OCI-LY7 (cell line): Measurements from ENCODE around the gene EPHA8. TPM values are rescaled to one million over a fixed set of nuclear protein-coding genes. Genes with fewer than 3 reads are reported as not detected.

ENCODE experiments used
- BruUV-seq: library from RNA; stranded (reverse); fragments of 400-500 nt; replicated peaks from 2 replicates; lab custom pipeline; 2021; lab: Mats Ljungman, UMichigan
- CTCF ChIA-PET: fragments of 300-600 bp; sonication (Branson Sonifier 250); formaldehyde crosslinking; loops from one replicate; lab custom pipeline; 2022; ENCODE audit warnings: antibody characterized with exemption; ENCODE audit not compliant: unreplicated experiment; lab: Charles Lee
- POLR2A ChIA-PET: fragments of 300-600 bp; sonication (Branson Sonifier 250); formaldehyde crosslinking; loops from one replicate; lab custom pipeline; 2022; ENCODE audit warnings: antibody characterized with exemption; lab: Charles Lee
- DNase-seq: peaks from one replicate; pipeline ENCODE4 v3.0.0-alpha.2; 2015; ENCODE audit warnings: low spot score
- H2AFZ ChIP-seq: fragments of 200-600 bp; sonication (generic), shearing (Covaris generic); 2 replicates; pipeline ENCODE4 v1.6.1; 2014; ENCODE audit warnings: mild to moderate bottlenecking, antibody characterized with exemption, low read length, moderate library complexity
- H3K27ac ChIP-seq: fragments of 200-600 bp; sonication (generic); 2 replicates; pipeline ENCODE4 v1.5.1; 2014; ENCODE audit warnings: mixed run types, low read depth, mild to moderate bottlenecking, moderate library complexity, low read length, inconsistent platforms; ENCODE audit not compliant: poor library complexity, severe bottlenecking
- H3K36me3 ChIP-seq: fragments of 200-600 bp; sonication (generic); 2 replicates; pipeline ENCODE4 v1.6.1; 2014; ENCODE audit warnings: mild to moderate bottlenecking, antibody characterized with exemption, low read length, moderate library complexity, mixed read lengths; ENCODE audit not compliant: insufficient read depth
- H3K4me1 ChIP-seq: fragments of 200-600 bp; sonication (generic); 2 replicates; pipeline ENCODE4 v1.5.1; 2014; ENCODE audit warnings: mild to moderate bottlenecking, low read length; ENCODE audit not compliant: insufficient read depth, poor library complexity, severe bottlenecking
- H3K4me2 ChIP-seq: fragments of 200-600 bp; sonication (generic); 2 replicates; pipeline ENCODE4 v1.6.1; 2014; ENCODE audit warnings: mild to moderate bottlenecking, low read length
- H3K4me3 ChIP-seq: fragments of 200-600 bp; sonication (generic); 2 replicates; pipeline ENCODE4 v1.5.1; 2014; ENCODE audit warnings: mild to moderate bottlenecking, low read depth, low read length; ENCODE audit not compliant: poor library complexity, severe bottlenecking
- H3K79me2 ChIP-seq: fragments of 200-600 bp; sonication (generic); 2 replicates; pipeline ENCODE4 v1.6.1; 2016; ENCODE audit warnings: low read depth, mild to moderate bottlenecking, low read length, moderate library complexity, mixed read lengths; ENCODE audit not compliant: insufficient read depth
- H3K9me2 ChIP-seq: fragments of 200-600 bp; sonication (generic); 2 replicates; pipeline ENCODE4 v1.6.1; 2016; ENCODE audit warnings: mild to moderate bottlenecking, low read length, mixed read lengths; ENCODE audit not compliant: insufficient read depth
- H3K9me3 ChIP-seq: fragments of 200-600 bp; sonication (generic); 2 replicates; pipeline ENCODE4 v1.6.1; 2014; ENCODE audit warnings: mild to moderate bottlenecking, mixed run types, low read length, mixed read lengths
- H4K20me1 ChIP-seq: fragments of 200-600 bp; sonication (generic); 2 replicates; pipeline ENCODE4 v1.6.1; 2014; ENCODE audit warnings: mild to moderate bottlenecking, antibody characterized with exemption, low read length, moderate library complexity, mixed read lengths; ENCODE audit not compliant: insufficient read depth
- EZH2phosphoT487 ChIP-seq: fragments of 200-600 bp; sonication (generic); IDR thresholded peaks from 2 replicates; pipeline ENCODE4 v1.6.1; 2018; ENCODE audit warnings: low read depth, borderline replicate concordance, mild to moderate bottlenecking, mixed run types, antibody characterized with exemption, low read length, moderate library complexity, mixed read lengths
- intact Hi-C: fragments of 100-400 bp; cut with micrococcal nuclease; formaldehyde crosslinking; loops from one replicate; pipeline ENCODE4 v1.10.0; 2022; ENCODE audit not compliant: unreplicated experiment
- total RNA-seq, 2 experiments: library from RNA; depleted of rRNA in 1 of 2; stranded (reverse); fragments of >200 nt in 1 of 2; shearing (Covaris generic) in 1 of 2; gene quantifications; 2 replicates each; pipeline ENCODE4 v1.2.3, GENCODE V29; 2014 to 2022
- TF ChIP-seq, protein P1 (sequence below): fragments of 200-600 bp; sonication (generic); conservative IDR thresholded peaks from 2 replicates; pipeline ENCODE4 v1.5.1; 2014; ENCODE audit warnings: mild to moderate bottlenecking, antibody characterized with exemption, low read length, moderate library complexity, mixed read lengths

The EPHA8 gene
- total RNA-seq, 2 experiments from 2014 or later, result not detected

GRCh38 chr1:22636927-22637326, 73.6 kb downstream of the EPHA8 start:
- Histone ChIP-seq H3K36me3 (no peaks in the 10 kb centered on the region), H3K9me2 (no peaks in the 10 kb centered on the region), H2AFZ (no peak overlapping the region), H3K4me3 (no peak overlapping the region), H4K20me1 (no peaks in the 10 kb centered on the region), H3K27ac (no peak overlapping the region), H3K9me3 (no peaks in the 10 kb centered on the region), H3K4me2 (no peak overlapping the region), H3K79me2 (no peaks in the 10 kb centered on the region), H3K4me1 (no peaks in the 10 kb centered on the region)
- BruUV-seq, result no TSS peak
- DNase-seq, result no peak
- TF ChIP-seq, protein P1, sequence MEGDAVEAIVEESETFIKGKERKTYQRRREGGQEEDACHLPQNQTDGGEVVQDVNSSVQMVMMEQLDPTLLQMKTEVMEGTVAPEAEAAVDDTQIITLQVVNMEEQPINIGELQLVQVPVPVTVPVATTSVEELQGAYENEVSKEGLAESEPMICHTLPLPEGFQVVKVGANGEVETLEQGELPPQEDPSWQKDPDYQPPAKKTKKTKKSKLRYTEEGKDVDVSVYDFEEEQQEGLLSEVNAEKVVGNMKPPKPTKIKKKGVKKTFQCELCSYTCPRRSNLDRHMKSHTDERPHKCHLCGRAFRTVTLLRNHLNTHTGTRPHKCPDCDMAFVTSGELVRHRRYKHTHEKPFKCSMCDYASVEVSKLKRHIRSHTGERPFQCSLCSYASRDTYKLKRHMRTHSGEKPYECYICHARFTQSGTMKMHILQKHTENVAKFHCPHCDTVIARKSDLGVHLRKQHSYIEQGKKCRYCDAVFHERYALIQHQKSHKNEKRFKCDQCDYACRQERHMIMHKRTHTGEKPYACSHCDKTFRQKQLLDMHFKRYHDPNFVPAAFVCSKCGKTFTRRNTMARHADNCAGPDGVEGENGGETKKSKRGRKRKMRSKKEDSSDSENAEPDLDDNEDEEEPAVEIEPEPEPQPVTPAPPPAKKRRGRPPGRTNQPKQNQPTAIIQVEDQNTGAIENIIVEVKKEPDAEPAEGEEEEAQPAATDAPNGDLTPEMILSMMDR, result no peak
- TF ChIP-seq EZH2phosphoT487, result no peak
- intact Hi-C loops, result no loop called here
- ChIA-PET CTCF (no interaction called here), POLR2A (no interaction called here)

- Histone ChIP-seq H3K9me3 (no peaks in the 10 kb centered on the region), H3K79me2 (no peaks in the 10 kb centered on the region), H4K20me1 (no peaks in the 10 kb centered on the region), H3K27ac (no peak overlapping the region), H3K4me2 (no peak overlapping the region), H3K4me3 (no peak overlapping the region), H3K9me2 (no peaks in the 10 kb centered on the region), H3K4me1 (no peaks in the 10 kb centered on the region), H3K36me3 (no peaks in the 10 kb centered on the region), H2AFZ (no peak overlapping the region)
- TF ChIP-seq EZH2phosphoT487, result no peak
- ChIA-PET POLR2A (no interaction called here), CTCF (no interaction called here)
- no TSS peak for BruUV-seq
- DNase-seq, result no peak
- intact Hi-C loops, result no loop called here
These were observed 74.7 kb downstream of the EPHA8 start for GRCh38 chr1:22637907-22638445.

DNA sequence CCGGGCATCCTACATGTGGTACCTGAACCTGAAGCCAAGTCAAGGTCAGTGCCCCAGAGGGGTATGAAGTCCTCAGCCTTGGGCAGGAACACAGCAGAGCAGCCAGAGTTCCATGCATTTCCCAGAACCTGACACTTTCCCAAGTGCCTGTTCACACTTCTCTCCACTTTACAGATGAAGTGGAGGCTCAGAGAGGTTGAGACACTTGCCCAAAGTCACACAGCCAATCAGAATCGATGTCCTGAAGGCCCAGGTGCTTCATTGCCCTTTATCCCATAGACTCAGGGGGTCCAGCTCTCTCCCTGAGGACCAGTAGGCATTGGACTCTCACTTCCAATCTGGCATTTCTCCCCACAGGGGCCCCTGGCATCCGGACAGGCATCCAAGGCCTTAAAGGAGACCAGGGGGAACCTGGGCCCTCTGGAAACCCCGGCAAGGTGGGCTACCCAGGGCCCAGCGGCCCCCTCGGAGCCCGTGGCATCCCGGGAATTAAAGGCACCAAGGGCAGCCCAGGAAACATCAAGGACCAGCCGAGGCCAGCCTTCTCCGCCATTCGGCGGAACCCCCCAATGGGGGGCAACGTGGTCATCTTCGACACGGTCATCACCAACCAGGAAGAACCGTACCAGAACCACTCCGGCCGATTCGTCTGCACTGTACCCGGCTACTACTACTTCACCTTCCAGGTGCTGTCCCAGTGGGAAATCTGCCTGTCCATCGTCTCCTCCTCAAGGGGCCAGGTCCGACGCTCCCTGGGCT, 75.4 kb downstream of the EPHA8 start:
- H3K79me2 ChIP-seq, result no peaks in the 10 kb centered on the region
- no peak overlapping the region for H3K4me2 ChIP-seq
- H3K4me1 ChIP-seq, result no peaks in the 10 kb centered on the region
- H3K27ac ChIP-seq, result no peak overlapping the region
- H3K36me3 ChIP-seq, result no peaks in the 10 kb centered on the region
- BruUV-seq, result no TSS peak
- no peak for DNase-seq
- no peak overlapping the region for H2AFZ ChIP-seq
- no peaks in the 10 kb centered on the region for H3K9me2 ChIP-seq
- TF ChIP-seq EZH2phosphoT487, result no peak
- TF ChIP-seq, protein P1, result no peak
- H3K4me3 ChIP-seq, result no peak overlapping the region
- no peaks in the 10 kb centered on the region for H4K20me1 ChIP-seq
- intact Hi-C loops, result no loop called here
- ChIA-PET CTCF (interaction anchor here (1.1 kb wide), 1 partner anchor 275 kb away, joined by 3 read pairs; no protein-coding TSS in a partner anchor), POLR2A (interaction anchor here (0.7 kb wide), 2 partner anchors 54 to 184 kb away, joined by 3 read pairs; no protein-coding TSS in a partner anchor)
- no peaks in the 10 kb centered on the region for H3K9me3 ChIP-seq
